Mucosa of stomach (tissue), 1 donor: ENCODE measurements around the gene PDGFRB.

Source experiments
- H3K27me3 ChIP-seq: one replicate; pipeline ENCODE4 v1.7.0; 2013; ENCODE audit warnings: mild to moderate bottlenecking, low read length; ENCODE audit not compliant: control insufficient read depth, insufficient read depth
- H3K36me3 ChIP-seq: one replicate; pipeline ENCODE4 v1.7.0; 2013; ENCODE audit warnings: low read length; ENCODE audit not compliant: control insufficient read depth, insufficient read depth
- H3K4me1 ChIP-seq: one replicate; pipeline ENCODE4 v1.7.0; 2013; ENCODE audit warnings: mild to moderate bottlenecking, low read length; ENCODE audit not compliant: control insufficient read depth, insufficient read depth
- H3K4me3 ChIP-seq: one replicate; pipeline ENCODE4 v1.7.0; 2013; ENCODE audit warnings: low read length
- H3K9ac ChIP-seq: one replicate; pipeline ENCODE4 v1.7.0; 2013; ENCODE audit warnings: mild to moderate bottlenecking, low read length, moderate library complexity
- H3K9me3 ChIP-seq: one replicate; pipeline ENCODE4 v1.7.0; 2013; ENCODE audit warnings: mild to moderate bottlenecking, low read length, moderate library complexity; ENCODE audit not compliant: control insufficient read depth
- donor health status: Pancreatic carcinoma.

PDGFRB gene

GRCh38 chr5:150159031-150159430 is 3.4 kb upstream of the PDGFRB start:
- no peaks in the 10 kb centered on the region for H3K36me3 ChIP-seq
- no peak overlapping the region for H3K4me3 ChIP-seq
- H3K27me3 ChIP-seq, result peaks cover 7% of the 10 kb centered on the region
- H3K9ac ChIP-seq, result no peak overlapping the region
- H3K4me1 ChIP-seq, result peaks cover 26% of the 10 kb centered on the region
- no peaks in the 10 kb centered on the region for H3K9me3 ChIP-seq

- Histone ChIP-seq H3K4me1 (peaks cover 21% of the 10 kb centered on the region), H3K27me3 (peaks cover 7% of the 10 kb centered on the region), H3K9ac (no peak overlapping the region), H3K4me3 (no peak overlapping the region), H3K36me3 (no peaks in the 10 kb centered on the region), H3K9me3 (no peaks in the 10 kb centered on the region)
Observed at GRCh38 chr5:150158170-150158949, 2.7 kb upstream of the PDGFRB start.

GRCh38 chr5:150157168-150157567 is 1.5 kb upstream of the PDGFRB start:
- peaks cover 16% of the 10 kb centered on the region for H3K27me3 ChIP-seq
- no peak overlapping the region for H3K9ac ChIP-seq
- H3K4me3 ChIP-seq, result no peak overlapping the region
- no peaks in the 10 kb centered on the region for H3K36me3 ChIP-seq
- H3K9me3 ChIP-seq, result no peaks in the 10 kb centered on the region
- H3K4me1 ChIP-seq, result peaks cover 15% of the 10 kb centered on the region

- no peak overlapping the region for H3K4me3 ChIP-seq
- no peak overlapping the region for H3K9ac ChIP-seq
- H3K36me3 ChIP-seq, result no peaks in the 10 kb centered on the region
- H3K4me1 ChIP-seq, result peaks cover 9% of the 10 kb centered on the region
- H3K27me3 ChIP-seq, result peaks cover 16% of the 10 kb centered on the region
- no peaks in the 10 kb centered on the region for H3K9me3 ChIP-seq
Observed at GRCh38 chr5:150156540-150156939, 895 bp upstream of the PDGFRB start.

- no peaks in the 10 kb centered on the region for H3K36me3 ChIP-seq
- peaks cover 16% of the 10 kb centered on the region for H3K27me3 ChIP-seq
- H3K9ac ChIP-seq, result no peak overlapping the region
- no peak overlapping the region for H3K4me3 ChIP-seq
- H3K9me3 ChIP-seq, result no peaks in the 10 kb centered on the region
- H3K4me1 ChIP-seq, result peaks cover 3% of the 10 kb centered on the region
Observed at GRCh38 chr5:150156027-150156368, 353 bp upstream of the PDGFRB start.

- Histone ChIP-seq H3K4me1 (peaks cover 5% of the 10 kb centered on the region), H3K27me3 (peaks cover 16% of the 10 kb centered on the region), H3K9me3 (no peaks in the 10 kb centered on the region), H3K4me3 (no peak overlapping the region), H3K9ac (peak overlapping the region; percentile 26), H3K36me3 (no peaks in the 10 kb centered on the region)
Observed at GRCh38 chr5:150154618-150155128, 972 bp downstream of the PDGFRB start.

- H3K9me3 ChIP-seq, result no peaks in the 10 kb centered on the region
- no peaks in the 10 kb centered on the region for H3K36me3 ChIP-seq
- peaks cover 16% of the 10 kb centered on the region for H3K27me3 ChIP-seq
- H3K9ac ChIP-seq, result peak overlapping the region; percentile 26
- H3K4me3 ChIP-seq, result no peak overlapping the region
- H3K4me1 ChIP-seq, result peaks cover 8% of the 10 kb centered on the region
Observed at GRCh38 chr5:150153957-150154617, 1.6 kb downstream of the PDGFRB start.

- no peaks in the 10 kb centered on the region for H3K9me3 ChIP-seq
- H3K9ac ChIP-seq, result no peak overlapping the region
- no peaks in the 10 kb centered on the region for H3K36me3 ChIP-seq
- H3K4me3 ChIP-seq, result no peak overlapping the region
- H3K4me1 ChIP-seq, result peaks cover 8% of the 10 kb centered on the region
- peaks cover 16% of the 10 kb centered on the region for H3K27me3 ChIP-seq
Observed at GRCh38 chr5:150153483-150153882, 2.2 kb downstream of the PDGFRB start.

GRCh38 chr5:150152636-150153462 is 2.8 kb downstream of the PDGFRB start:
- Histone ChIP-seq H3K9me3 (no peaks in the 10 kb centered on the region), H3K4me3 (no peak overlapping the region), H3K4me1 (peaks cover 8% of the 10 kb centered on the region), H3K36me3 (no peaks in the 10 kb centered on the region), H3K27me3 (peaks cover 16% of the 10 kb centered on the region), H3K9ac (no peak overlapping the region)

- H3K36me3 ChIP-seq, result no peaks in the 10 kb centered on the region
- H3K4me1 ChIP-seq, result peaks cover 5% of the 10 kb centered on the region
- no peak overlapping the region for H3K4me3 ChIP-seq
- H3K9ac ChIP-seq, result no peak overlapping the region
- H3K27me3 ChIP-seq, result peaks cover 9% of the 10 kb centered on the region
- H3K9me3 ChIP-seq, result no peaks in the 10 kb centered on the region
Observed at GRCh38 chr5:150149618-150150017, 6.0 kb downstream of the PDGFRB start.

GRCh38 chr5:150148117-150148927 is 7.3 kb downstream of the PDGFRB start:
- Histone ChIP-seq H3K27me3 (peaks cover 9% of the 10 kb centered on the region), H3K9me3 (no peaks in the 10 kb centered on the region), H3K36me3 (no peaks in the 10 kb centered on the region), H3K4me1 (peaks cover 10% of the 10 kb centered on the region), H3K9ac (no peak overlapping the region), H3K4me3 (no peak overlapping the region)
